ENCODE results near the gene CLDN7. TPM values are rescaled to one million over a fixed set of nuclear protein-coding genes. Genes with fewer than 3 reads are reported as not detected.

Gene CLDN7
- total RNA-seq, 2 experiments from 2014 or later, result 0.32 TPM; not detected in 1

DNA sequence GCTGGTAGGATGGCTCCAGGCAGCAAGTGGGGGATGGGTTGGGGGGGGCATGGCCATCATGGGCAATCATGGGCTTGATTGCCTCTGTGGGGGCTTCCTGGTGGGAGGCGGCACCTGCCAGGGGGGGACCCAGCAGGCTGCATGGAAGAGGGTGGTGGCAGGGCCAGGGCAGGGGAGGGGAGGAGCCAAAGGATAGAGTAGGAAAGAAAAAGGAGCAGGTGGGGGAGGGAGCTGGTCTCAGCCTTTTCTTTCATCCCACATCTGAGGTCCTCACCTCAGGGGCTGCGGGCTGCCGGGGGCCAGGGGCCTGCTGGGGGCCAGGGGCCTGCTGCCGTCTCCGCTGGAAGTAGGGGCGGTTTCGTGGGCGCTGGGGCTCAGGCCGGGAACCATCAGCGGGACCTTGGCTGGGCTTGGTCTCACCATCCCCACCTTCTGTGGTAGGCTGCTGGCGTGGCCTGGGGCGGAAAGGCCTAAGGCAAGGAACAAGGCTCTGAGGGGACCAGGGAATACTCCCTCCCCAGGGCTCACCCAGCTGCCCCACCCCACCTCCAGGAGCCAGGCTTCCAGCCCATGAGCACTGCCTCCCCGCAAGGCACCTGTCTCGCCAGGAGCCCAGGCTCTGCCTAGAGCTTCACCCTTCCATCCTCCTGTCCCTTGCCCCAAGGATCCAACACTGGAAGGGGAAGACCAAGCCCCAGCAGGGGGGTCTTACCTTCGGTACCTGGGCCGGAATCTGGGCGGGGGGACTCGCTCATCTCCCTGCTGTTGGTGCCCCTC, 27.2 kb upstream of the CLDN7 start:
- no peaks in the 10 kb centered on the region for H4K20me1 ChIP-seq (ENCODE audit: insufficient read depth, low read length)
- H2AFZ ChIP-seq (ENCODE audit: low read length), result no peak overlapping the region
- H3K4me2 ChIP-seq (ENCODE audit: low read length), result no peak overlapping the region
- no peaks in the 10 kb centered on the region for H3K79me2 ChIP-seq (ENCODE audit: insufficient read depth, low read depth, low read length)
- no peaks in the 10 kb centered on the region for H3K9me2 ChIP-seq (ENCODE audit: insufficient read depth, low read length)
- ChIA-PET CTCF (ENCODE audit: unreplicated experiment) (no interaction called here), POLR2A (no interaction called here)
- DNase-seq (ENCODE audit: low spot score), result no peak
- H3K4me3 ChIP-seq (ENCODE audit: low read depth, low read length, poor library complexity, severe bottlenecking), result no peak overlapping the region
- no peaks in the 10 kb centered on the region for H3K36me3 ChIP-seq (ENCODE audit: insufficient read depth, low read length)
- intact Hi-C loops (cut with micrococcal nuclease; ENCODE audit: unreplicated experiment), result no loop called here
- H3K27ac ChIP-seq (ENCODE audit: low read depth, low read length, poor library complexity, severe bottlenecking), result no peak overlapping the region
- no peaks in the 10 kb centered on the region for H3K9me3 ChIP-seq (ENCODE audit: low read length)
- peaks cover 25% of the 10 kb centered on the region for H3K4me1 ChIP-seq (ENCODE audit: insufficient read depth, low read length, poor library complexity, severe bottlenecking)
- no TSS peak for BruUV-seq (replicated peaks)
- no peak for TF ChIP-seq EZH2phosphoT487 (IDR thresholded peaks at IDR 0.05; ENCODE audit: borderline replicate concordance, low read depth, low read length)
- TF ChIP-seq, protein P1, sequence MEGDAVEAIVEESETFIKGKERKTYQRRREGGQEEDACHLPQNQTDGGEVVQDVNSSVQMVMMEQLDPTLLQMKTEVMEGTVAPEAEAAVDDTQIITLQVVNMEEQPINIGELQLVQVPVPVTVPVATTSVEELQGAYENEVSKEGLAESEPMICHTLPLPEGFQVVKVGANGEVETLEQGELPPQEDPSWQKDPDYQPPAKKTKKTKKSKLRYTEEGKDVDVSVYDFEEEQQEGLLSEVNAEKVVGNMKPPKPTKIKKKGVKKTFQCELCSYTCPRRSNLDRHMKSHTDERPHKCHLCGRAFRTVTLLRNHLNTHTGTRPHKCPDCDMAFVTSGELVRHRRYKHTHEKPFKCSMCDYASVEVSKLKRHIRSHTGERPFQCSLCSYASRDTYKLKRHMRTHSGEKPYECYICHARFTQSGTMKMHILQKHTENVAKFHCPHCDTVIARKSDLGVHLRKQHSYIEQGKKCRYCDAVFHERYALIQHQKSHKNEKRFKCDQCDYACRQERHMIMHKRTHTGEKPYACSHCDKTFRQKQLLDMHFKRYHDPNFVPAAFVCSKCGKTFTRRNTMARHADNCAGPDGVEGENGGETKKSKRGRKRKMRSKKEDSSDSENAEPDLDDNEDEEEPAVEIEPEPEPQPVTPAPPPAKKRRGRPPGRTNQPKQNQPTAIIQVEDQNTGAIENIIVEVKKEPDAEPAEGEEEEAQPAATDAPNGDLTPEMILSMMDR (conservative IDR thresholded peaks at IDR 0.05; ENCODE audit: low read length), result no peak

DNA sequence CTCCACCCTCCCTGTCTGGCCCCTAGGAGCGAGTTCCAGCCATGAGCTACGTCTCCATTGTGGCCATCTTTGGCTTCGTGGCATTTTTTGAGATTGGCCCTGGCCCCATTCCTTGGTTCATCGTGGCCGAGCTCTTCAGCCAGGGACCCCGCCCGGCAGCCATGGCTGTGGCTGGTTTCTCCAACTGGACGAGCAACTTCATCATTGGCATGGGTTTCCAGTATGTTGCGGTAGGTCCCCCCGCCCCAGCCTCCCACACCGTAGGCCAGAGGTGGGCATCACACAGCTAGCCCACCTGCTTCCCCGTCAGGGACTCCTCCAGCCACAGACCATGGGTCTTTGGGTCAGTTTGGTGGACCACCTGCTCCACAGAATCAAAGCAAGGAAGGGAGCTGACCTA, 23.4 kb upstream of the CLDN7 start:
- no peaks in the 10 kb centered on the region for H3K79me2 ChIP-seq (ENCODE audit: insufficient read depth, low read depth, low read length)
- no peaks in the 10 kb centered on the region for H3K9me3 ChIP-seq (ENCODE audit: low read length)
- ChIA-PET POLR2A (interaction anchor here (1.0 kb wide), 1 partner anchor 51 kb away, joined by 4 read pairs; the partner anchor contains the start of gene ACAP1), CTCF (ENCODE audit: unreplicated experiment) (interaction anchor here (0.6 kb wide), 1 partner anchor 11 kb away, joined by 3 read pairs; no protein-coding TSS in a partner anchor)
- no peak overlapping the region for H3K27ac ChIP-seq (ENCODE audit: low read depth, low read length, poor library complexity, severe bottlenecking)
- no peak for DNase-seq (ENCODE audit: low spot score)
- intact Hi-C loops (cut with micrococcal nuclease; ENCODE audit: unreplicated experiment), result no loop called here
- no peak overlapping the region for H3K4me2 ChIP-seq (ENCODE audit: low read length)
- peaks cover 33% of the 10 kb centered on the region for H3K4me1 ChIP-seq (ENCODE audit: insufficient read depth, low read length, poor library complexity, severe bottlenecking)
- H3K4me3 ChIP-seq (ENCODE audit: low read depth, low read length, poor library complexity, severe bottlenecking), result no peak overlapping the region
- no peak overlapping the region for H2AFZ ChIP-seq (ENCODE audit: low read length)
- no peaks in the 10 kb centered on the region for H4K20me1 ChIP-seq (ENCODE audit: insufficient read depth, low read length)
- H3K9me2 ChIP-seq (ENCODE audit: insufficient read depth, low read length), result no peaks in the 10 kb centered on the region
- no TSS peak for BruUV-seq (replicated peaks)
- TF ChIP-seq, protein P1 (conservative IDR thresholded peaks at IDR 0.05; ENCODE audit: low read length), result no peak
- TF ChIP-seq EZH2phosphoT487 (IDR thresholded peaks at IDR 0.05; ENCODE audit: borderline replicate concordance, low read depth, low read length), result no peak
- H3K36me3 ChIP-seq (ENCODE audit: insufficient read depth, low read length), result no peaks in the 10 kb centered on the region

DNA sequence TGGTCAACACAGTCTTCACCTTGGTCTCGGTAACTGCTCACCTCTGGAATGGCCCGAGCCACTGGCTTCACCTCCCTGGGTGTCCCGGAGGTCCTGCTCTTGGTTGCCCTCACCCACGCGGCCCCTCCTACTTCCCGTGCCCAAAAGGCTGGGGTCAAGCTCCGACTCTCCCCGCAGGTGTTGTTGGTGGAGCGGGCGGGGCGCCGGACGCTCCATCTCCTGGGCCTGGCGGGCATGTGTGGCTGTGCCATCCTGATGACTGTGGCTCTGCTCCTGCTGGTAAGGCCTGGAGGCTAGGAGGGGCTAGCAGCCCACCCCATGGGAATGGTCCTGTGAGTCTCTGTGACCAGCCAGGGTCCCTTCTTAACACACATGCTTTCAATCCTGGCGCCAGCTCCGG, 22.6 kb upstream of the CLDN7 start:
- intact Hi-C loops (cut with micrococcal nuclease; ENCODE audit: unreplicated experiment), result no loop called here
- Histone ChIP-seq H2AFZ (ENCODE audit: low read length) (no peak overlapping the region), H3K79me2 (ENCODE audit: insufficient read depth, low read depth, low read length) (no peaks in the 10 kb centered on the region), H3K9me3 (ENCODE audit: low read length) (no peaks in the 10 kb centered on the region), H4K20me1 (ENCODE audit: insufficient read depth, low read length) (no peaks in the 10 kb centered on the region), H3K4me2 (ENCODE audit: low read length) (no peak overlapping the region), H3K4me3 (ENCODE audit: low read depth, low read length, poor library complexity, severe bottlenecking) (no peak overlapping the region), H3K36me3 (ENCODE audit: insufficient read depth, low read length) (no peaks in the 10 kb centered on the region), H3K4me1 (ENCODE audit: insufficient read depth, low read length, poor library complexity, severe bottlenecking) (peaks cover 39% of the 10 kb centered on the region), H3K27ac (ENCODE audit: low read depth, low read length, poor library complexity, severe bottlenecking) (no peak overlapping the region), H3K9me2 (ENCODE audit: insufficient read depth, low read length) (no peaks in the 10 kb centered on the region)
- BruUV-seq (replicated peaks), result no TSS peak
- TF ChIP-seq, protein P1 (conservative IDR thresholded peaks at IDR 0.05; ENCODE audit: low read length), result no peak
- no peak for TF ChIP-seq EZH2phosphoT487 (IDR thresholded peaks at IDR 0.05; ENCODE audit: borderline replicate concordance, low read depth, low read length)
- ChIA-PET CTCF (ENCODE audit: unreplicated experiment) (no interaction called here), POLR2A (no interaction called here)
- DNase-seq (ENCODE audit: low spot score), result no peak
